WI38 (cell line): ENCODE results near the gene USHBP1.

Experiments used
- H3K4me3 ChIP-seq: 2 replicates; pipeline ENCODE4 v1.5.1; 2011; ENCODE audit warnings: low read depth, mild to moderate bottlenecking, control low read depth, low read length
- CTCF ChIP-seq: IDR thresholded peaks from 2 replicates; pipeline ENCODE4 v1.5.1; 2012; ENCODE audit warnings: low read depth, mild to moderate bottlenecking, control low read depth, low read length

Gene USHBP1

GRCh38 chr19:17259934-17260333 is 4.6 kb downstream of the USHBP1 start:
- H3K4me3 ChIP-seq: no peak overlapping the region
- no peak for TF ChIP-seq CTCF

- no peak for TF ChIP-seq CTCF
- no peak overlapping the region for H3K4me3 ChIP-seq
These were observed 5.3 kb downstream of the USHBP1 start for GRCh38 chr19:17259118-17259780.

- TF ChIP-seq CTCF: no peak
- no peak overlapping the region for H3K4me3 ChIP-seq
These were observed 8.4 kb downstream of the USHBP1 start for GRCh38 chr19:17256130-17256529.

GRCh38 chr19:17255150-17255621 is 9.4 kb downstream of the USHBP1 start:
- TF ChIP-seq CTCF: no peak
- no peak overlapping the region for H3K4me3 ChIP-seq

GRCh38 chr19:17254636-17255035 is 9.9 kb downstream of the USHBP1 start:
- no peak overlapping the region for H3K4me3 ChIP-seq
- no peak for TF ChIP-seq CTCF

- no peak for TF ChIP-seq CTCF
- H3K4me3 ChIP-seq: no peak overlapping the region
These were observed 14.5 kb downstream of the USHBP1 start for GRCh38 chr19:17249887-17250548.

GRCh38 chr19:17248011-17248776 is 16.4 kb downstream of the USHBP1 start:
- H3K4me3 ChIP-seq: no peak overlapping the region
- TF ChIP-seq CTCF: no peak
